Esophagus mucosa (tissue), 1 donor: Measurements from ENCODE around the gene QKI. TPM values are rescaled to one million over a fixed set of nuclear protein-coding genes. Genes with fewer than 3 reads are reported as not detected.

Experiments
- ATAC-seq: fragments of 200-7000 bp; cut with Tn5 transposase; one replicate; pipeline ENCODE4 v1.9.1; 2020
- total RNA-seq: library from RNA; stranded (reverse); gene quantifications from one replicate; pipeline ENCODE4 v1.2.4, GENCODE V29; 2023
- donor health status: DM: yes; HTN: yes; CAD: no.

Gene QKI
- total RNA-seq, 1 donor from 2014 or later = 39.6 TPM

DNA sequence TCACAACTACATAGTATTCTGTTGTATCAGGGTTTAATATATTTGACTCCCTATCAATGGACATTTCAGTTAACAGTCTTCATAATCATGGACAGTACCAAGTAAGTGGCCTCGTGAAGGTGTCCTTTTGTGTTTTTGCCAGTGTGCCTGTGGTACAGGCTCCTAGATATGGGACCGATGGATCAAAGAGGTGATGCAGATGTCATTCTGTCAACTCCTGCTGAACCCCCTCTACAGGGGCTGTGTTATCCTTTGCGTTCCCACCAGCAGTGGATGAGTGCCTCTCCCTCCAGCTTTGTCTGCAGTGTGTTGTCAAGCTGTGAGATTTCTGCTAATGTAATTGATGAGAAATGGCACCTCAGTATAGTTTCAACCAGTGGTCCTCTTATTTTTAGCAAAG is 210.7 kb downstream of the QKI start:
- no peak for ATAC-seq

DNA sequence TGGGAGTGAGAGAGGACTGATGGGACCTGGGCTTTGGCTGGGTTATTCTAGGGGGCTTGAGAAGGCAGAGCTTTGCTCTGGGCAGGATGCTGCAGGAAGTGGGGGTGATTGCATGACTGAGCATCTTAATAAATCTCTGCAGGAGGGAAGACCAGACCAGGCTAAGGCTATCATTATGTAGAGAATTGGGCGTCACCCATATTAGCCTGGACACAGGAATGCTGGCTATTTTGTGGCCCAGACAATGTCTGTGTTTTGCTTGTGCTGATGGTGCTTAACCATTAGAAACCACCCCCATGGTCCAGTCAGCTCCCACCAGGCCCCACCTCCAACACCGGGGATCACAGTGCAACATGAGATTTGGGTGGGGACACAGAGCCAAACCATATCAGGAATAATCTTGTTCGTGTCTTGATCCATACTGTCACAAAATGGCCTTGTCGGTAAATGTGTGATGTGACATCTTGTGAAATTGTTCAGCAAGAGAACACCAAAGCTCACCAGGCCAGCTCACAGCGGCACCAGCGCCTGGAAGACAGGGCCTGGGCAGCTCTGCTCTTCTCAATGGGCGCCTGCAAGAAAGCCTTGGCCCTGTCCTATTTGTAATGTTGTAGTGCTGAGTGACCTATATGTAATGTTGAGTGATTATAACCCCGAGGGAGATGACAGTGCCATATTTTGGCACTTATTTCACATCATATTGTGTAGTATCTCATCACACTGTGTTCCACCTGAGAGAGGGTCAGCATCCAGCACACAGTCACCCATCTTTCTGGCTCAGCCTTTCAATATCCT is 211.8 kb downstream of the QKI start:
- no peak for ATAC-seq

GRCh38 chr6:163627274-163628062 is 212.9 kb downstream of the QKI start:
- ATAC-seq = peak; percentile 82
